Epithelial cell of proximal tubule (primary cell): ENCODE measurements around the gene SNF8. TPM values are rescaled to one million over a fixed set of nuclear protein-coding genes. Genes with fewer than 3 reads are reported as not detected.

ENCODE experiments used
- DNase-seq: peaks from one replicate; pipeline ENCODE4 v3.0.0-alpha.2; 2011; ENCODE audit warnings: low read depth
- H3K4me3 ChIP-seq: 2 replicates; pipeline ENCODE4 v1.5.1; 2011; ENCODE audit warnings: low read depth, mild to moderate bottlenecking, low read length
- CTCF ChIP-seq: conservative IDR thresholded peaks from 2 replicates; pipeline ENCODE4 v1.5.1; 2012; ENCODE audit warnings: low read depth, mild to moderate bottlenecking, low read length
- total RNA-seq: library from RNA; depleted of rRNA; stranded (reverse); fragments of >200 nt; gene quantifications from 2 replicates; pipeline ENCODE4 v1.2.3, GENCODE V29; 2015

Gene SNF8
- total RNA-seq, 1 donor from 2014 or later: 110 TPM

- no peak for DNase-seq
- peak overlapping the region; percentile 68 for H3K4me3 ChIP-seq
- TF ChIP-seq CTCF: no peak
Observed at GRCh38 chr17:48907713-48908046, 37.0 kb downstream of the SNF8 start.

GRCh38 chr17:48905987-48906515, 38.6 kb downstream of the SNF8 start:
- DNase-seq: no peak
- no peak overlapping the region for H3K4me3 ChIP-seq
- TF ChIP-seq CTCF: no peak

- TF ChIP-seq CTCF: no peak
- no peak overlapping the region for H3K4me3 ChIP-seq
- no peak for DNase-seq
Observed at GRCh38 chr17:48904428-48904827, 40.2 kb downstream of the SNF8 start.

- no peak for DNase-seq
- no peak overlapping the region for H3K4me3 ChIP-seq
- no peak for TF ChIP-seq CTCF
Observed at GRCh38 chr17:48903401-48903800, 41.2 kb downstream of the SNF8 start.

- no peak for DNase-seq
- H3K4me3 ChIP-seq: no peak overlapping the region
- TF ChIP-seq CTCF: no peak
Observed at GRCh38 chr17:48901241-48901640, 43.4 kb downstream of the SNF8 start.

- no peak for TF ChIP-seq CTCF
- no peak overlapping the region for H3K4me3 ChIP-seq
- no peak for DNase-seq
Observed at GRCh38 chr17:48894886-48895285, 49.8 kb downstream of the SNF8 start.

GRCh38 chr17:48893646-48894508, 50.8 kb downstream of the SNF8 start:
- peak overlapping the region; percentile 95 for H3K4me3 ChIP-seq
- no peak for TF ChIP-seq CTCF
- no peak for DNase-seq
